NCI-H524 treated with DMSO at 0.1 percent for 48 hours (cell line): ENCODE results near the gene MON2.
"Not testable (repeated sequence)": the region's sequence is repeated elsewhere in the genome, so short reads cannot be mapped to it uniquely, and the experiment has no call there.

Source experiments
- DNase-seq: peaks from one replicate; lab custom pipeline; 2025; lab: John Stamatoyannopoulos, UW

Gene MON2, protein sequence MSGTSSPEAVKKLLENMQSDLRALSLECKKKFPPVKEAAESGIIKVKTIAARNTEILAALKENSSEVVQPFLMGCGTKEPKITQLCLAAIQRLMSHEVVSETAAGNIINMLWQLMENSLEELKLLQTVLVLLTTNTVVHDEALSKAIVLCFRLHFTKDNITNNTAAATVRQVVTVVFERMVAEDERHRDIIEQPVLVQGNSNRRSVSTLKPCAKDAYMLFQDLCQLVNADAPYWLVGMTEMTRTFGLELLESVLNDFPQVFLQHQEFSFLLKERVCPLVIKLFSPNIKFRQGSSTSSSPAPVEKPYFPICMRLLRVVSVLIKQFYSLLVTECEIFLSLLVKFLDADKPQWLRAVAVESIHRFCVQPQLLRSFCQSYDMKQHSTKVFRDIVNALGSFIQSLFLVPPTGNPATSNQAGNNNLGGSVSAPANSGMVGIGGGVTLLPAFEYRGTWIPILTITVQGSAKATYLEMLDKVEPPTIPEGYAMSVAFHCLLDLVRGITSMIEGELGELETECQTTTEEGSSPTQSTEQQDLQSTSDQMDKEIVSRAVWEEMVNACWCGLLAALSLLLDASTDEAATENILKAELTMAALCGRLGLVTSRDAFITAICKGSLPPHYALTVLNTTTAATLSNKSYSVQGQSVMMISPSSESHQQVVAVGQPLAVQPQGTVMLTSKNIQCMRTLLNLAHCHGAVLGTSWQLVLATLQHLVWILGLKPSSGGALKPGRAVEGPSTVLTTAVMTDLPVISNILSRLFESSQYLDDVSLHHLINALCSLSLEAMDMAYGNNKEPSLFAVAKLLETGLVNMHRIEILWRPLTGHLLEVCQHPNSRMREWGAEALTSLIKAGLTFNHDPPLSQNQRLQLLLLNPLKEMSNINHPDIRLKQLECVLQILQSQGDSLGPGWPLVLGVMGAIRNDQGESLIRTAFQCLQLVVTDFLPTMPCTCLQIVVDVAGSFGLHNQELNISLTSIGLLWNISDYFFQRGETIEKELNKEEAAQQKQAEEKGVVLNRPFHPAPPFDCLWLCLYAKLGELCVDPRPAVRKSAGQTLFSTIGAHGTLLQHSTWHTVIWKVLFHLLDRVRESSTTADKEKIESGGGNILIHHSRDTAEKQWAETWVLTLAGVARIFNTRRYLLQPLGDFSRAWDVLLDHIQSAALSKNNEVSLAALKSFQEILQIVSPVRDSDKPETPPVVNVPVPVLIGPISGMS (N-terminal part only)

DNA sequence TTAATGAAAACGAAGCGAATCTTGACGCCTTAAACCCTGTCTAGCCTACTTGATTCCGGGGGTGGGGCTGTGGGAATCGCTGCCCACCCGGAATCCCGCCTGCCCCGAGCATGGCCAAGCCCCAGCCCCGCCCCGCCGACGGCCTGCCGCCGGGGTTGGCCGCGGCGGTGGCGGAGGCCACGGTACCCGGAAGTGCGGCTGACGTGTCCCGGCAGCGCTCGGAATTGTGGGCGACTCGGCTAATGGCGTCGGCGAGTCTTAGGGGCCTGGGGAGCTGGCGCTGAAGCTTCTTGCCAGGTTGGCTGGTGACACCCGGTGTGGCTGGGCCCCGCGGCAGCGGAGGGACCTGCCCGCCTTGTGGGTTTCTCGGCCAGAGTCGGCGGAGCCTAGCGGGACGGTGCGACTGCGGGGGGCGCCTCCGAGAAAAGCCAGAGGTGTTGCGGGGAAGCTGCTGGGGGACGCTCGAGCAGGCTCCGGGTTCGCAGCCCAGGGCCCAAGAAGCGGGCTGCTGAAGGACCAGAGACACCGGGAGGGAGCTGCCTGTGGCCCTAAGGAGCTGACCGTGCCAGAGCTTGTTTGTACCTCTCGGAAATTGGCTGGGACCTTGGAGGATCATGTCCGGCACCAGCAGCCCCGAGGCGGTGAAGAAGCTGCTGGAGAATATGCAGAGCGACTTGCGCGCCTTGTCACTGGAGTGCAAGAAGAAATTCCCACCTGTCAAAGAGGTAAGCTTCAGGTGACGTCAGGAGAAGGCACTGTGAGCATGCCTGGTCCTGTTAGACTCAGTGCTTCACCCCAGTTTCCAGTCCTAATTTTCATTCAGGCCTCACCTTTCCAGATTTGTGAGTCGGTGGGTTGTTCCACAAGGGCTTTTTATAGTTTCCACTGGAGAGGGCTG is at the start of gene MON2:
MON2 (plus strand) TSS at position 233 of the 898 bp plus-strand sequence; CDS start at position 615, 382 bp downstream.
- peak; percentile 27 for DNase-seq

DNA sequence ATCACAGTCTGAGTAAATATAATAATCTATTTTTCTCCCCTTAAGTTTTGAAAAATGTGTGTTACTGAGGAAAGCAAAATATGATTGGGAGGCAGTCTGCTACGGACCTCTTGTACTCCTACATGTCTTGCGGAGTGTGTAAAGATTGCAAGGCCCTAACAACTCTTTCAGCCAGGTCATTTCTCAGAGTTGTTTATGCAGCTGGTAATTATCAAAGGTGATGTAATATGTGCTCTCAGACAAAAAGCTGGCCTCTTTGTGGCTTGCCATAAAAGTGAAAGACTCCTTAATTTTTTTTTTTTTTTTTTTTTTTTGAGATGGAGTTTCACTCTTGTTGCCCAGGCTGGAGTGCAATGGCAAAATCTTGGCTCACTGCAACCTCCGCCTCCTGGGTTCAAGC is 40.5 kb upstream of the MON2 start:
- no peak for DNase-seq

DNA sequence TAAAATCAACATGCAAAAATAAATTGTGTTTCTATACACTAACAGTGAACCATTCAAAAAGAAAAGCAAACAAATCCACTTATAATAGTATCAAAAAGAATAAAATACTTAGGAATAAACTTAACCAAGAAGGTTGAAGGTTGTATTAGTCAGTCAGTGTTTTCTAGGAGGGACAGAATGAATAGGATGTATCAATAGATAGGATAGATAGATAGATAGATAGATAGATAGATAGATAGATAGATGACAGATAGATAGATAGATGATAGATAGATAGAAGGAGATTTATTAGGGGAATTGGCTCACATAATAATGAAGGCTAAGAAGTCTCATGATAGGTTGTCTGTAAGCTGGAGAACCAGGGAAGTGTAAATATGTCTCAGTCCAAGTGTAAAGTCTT is 37.2 kb upstream of the MON2 start:
- no peak for DNase-seq

DNA sequence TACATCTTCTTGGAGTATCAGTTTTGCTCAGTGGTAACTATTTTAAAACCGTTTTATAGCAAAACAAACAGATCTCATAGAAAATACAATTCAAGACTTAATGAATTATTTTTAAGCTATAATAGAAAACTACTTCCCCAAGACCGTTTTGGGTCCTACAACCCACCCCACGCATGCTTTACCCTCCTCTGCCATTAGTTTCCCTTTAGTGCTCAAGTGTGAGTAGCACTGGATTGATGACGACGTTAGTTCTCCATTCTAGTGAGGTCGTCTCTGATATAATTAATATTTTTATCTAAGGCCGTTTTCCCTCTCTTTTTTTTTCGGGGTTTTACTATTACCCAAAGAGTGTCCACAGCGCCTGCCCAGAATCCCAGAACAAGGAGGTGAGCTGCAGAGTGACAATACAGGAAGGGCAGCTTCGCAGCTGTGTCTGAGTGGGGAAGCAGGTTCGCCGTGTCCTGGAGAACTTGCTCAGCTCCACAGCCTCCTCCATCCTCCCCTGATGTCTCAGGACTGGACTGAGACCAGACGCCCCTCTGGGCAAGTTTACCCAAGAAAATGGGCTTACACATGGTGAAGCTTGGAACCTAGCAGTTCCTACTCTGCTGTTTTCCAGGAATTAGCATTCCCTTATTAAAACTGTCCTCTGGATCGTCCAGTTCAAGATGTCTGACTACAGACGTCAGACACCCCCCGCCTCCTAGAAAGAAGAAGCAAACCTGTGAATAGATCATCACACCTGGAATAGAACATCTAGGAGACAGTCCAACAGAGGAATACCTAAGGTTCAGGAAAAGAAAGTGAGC is 31.9 kb upstream of the MON2 start:
- no peak for DNase-seq

DNA sequence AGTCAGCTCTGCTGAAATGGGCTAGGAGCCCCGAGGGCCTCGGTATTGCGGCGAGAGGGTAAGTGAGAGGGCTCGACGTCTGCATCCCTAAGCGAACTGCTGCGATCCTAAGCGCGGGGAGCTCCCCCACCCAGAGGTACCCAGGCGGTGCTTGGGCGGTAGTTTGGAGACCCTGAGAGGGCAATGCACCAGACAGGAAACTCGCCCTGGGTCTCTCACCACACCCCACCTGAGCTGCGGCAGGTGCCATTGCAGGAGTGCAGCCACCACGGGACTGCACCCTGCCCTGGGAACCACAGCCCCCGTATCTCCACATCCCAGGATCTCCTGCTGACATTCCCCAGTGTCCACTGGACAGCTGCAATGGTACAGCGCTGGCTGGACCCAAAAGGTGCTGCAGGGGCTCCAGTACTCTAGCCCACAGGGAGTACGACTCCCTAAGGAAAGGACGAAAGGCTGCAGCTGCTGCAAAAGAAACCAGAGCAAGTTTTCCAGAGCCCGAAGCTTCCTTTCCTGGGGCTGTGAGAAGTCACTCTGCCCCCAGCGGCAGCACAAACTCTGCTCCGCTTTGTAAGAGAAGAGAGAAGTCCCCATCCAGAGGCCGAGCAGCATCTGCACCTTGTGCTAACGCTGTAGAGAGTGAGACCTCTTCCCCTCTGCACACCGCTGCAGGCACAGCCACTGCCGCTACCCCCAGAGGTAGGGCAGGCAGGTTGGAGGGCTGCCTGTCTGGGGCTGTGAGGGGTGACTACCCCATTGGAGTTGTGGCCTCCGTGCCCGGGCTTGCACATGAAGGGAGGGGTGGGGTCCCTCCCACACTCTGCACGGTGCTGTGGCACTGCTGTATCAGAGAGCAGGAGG is 31.1 kb upstream of the MON2 start:
- DNase-seq, result peak; percentile 5

DNA sequence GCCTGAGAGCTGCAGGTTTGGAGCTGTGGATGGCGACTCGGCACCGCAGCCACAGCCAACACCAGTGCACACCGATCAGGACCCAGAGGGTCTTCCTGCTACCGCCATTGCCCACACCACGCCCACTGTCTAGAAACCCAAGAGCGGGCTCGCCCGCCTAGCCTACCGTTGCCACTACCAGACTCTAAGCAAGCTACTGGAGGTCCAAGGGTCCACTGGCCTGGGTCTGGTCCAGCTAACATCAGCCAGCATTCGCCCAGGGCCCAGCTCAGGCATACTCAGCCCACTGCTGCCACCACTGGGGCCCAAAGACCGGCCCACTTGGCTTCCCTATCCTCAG is 30.5 kb upstream of the MON2 start:
- no peak for DNase-seq

DNA sequence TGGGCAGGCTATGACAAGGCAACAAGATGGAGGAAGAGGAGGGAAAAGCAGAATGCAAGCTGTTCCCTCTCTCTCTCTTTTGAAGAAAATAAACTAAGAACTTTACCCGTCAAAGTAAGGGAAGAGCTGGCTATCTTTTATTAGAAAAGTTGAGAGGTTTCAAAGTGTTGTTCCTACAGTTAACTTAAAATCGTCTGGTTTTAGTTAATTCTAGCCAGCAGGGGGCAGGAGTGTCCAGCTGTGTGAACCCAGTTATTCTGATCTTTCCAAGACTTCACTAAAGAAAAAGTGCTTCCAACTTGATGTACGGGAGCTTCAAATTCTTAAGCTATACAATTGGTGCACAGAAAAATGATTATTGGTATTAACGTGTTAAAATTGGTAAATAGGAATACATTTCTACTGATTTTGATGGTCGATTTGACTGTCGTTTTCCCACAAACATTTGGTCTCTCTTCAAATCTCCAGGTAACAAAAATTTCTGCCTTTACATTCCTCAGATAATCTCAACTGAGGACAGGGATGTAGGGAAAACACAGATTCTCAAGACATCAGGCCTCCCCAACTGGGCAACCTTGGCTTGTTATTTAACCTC is 28.4 kb upstream of the MON2 start:
- DNase-seq, result no peak

DNA sequence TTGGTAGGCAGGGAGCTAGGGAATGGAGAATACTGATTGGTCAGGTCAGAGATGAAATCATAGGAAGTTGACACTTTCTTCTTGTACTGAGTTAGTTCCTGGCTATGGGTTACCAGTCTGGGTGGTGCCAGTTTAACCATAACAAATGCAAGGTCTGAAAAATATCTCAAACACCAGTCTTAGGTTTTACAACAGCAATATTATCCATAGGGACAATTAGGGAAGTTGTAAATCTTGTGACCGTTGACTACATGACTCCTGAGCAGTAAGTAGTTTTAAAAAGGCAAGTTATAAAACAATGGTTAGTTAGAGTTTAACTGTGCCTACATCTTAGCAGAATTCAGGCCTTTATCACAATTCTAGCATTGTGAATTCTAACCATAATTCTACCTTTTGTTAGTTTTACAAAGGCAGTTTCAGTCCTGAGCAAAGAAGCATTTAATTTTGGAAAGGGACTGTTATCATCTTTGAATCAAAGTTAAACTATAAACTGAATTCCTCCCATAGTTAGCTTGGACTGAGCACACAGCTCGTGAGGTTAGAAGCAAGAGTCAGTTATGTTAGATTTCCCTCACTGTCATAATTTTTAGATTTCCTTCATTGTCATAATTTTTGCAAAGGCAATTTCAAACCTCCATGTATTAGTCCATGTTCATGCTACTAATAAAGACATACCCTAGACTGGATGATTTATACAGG is 19.7 kb upstream of the MON2 start:
- DNase-seq, result no peak

DNA sequence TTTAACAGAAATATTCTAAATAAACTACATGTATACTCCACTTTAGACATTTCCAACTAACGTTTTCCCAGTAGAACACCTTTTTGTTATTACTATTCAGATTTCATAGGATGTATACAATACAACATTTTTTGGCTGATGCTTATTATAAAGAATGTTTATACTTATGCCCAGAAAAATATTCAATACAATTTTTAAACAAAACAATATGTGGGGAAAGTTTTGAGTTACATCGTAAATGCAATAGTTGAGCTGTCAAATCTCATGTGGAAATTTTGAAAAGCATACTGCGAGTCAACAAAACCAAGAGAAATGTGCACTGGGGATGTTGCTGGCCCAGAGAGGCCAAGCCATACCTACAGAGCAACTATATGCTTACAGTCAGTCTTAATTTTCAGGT is 18.2 kb upstream of the MON2 start:
- DNase-seq, result no peak

DNA sequence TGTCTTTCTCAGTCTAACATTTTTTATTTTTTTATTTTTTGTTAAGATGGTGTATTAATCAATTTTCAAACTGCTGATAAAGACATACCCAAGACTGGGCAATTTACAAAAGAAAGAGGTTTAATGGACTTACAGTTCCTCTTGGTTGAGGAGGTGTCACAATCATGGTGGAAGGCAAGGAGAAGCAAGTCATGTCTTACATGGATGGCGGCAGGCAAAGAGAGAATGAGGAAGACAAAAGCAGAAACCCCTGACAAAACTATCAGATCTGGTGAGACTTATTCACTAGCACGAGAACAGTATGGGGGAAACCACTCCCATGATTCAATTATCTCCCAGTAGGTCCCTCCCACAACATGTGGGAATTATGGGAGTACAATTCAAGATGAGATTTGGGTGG is 11.2 kb upstream of the MON2 start:
- DNase-seq, result not testable (repeated sequence)

DNA sequence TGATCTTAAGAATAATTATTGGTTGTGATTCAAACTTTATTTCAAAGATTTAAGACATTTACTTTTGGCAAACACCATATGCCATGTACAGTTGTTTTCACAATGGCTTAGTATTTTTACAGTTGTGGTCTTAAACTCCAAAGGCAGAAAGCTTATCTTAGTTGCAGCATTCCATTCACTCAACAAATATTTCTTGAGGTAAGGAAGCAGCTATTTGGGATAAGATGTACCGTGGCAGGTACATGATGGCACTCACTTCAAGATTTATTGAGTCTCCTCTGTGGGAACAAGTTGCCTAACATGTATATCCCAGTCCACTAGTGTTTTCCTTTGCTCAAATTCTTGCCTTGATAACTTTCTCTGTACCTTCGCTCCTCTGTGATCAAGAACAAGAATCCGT is 8.0 kb upstream of the MON2 start:
- DNase-seq, result no peak

DNA sequence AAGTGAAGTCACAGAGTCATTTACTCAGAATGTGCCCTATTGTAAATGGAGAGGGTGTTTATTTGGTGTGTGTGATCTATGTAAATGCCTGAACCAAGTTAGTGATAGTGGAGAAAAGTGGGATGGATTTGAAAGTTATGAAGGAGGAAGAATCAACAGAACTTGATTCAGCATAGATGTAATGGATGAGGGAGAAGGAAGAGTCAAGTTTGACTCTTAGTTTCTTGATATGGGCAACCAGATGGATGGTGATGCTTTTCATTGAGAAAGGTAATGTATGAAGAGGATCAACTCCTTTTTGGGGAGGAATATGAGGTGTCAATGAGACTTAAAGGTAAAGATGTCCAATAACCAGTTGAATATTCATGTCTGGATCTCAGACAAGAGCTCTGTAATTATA is 6.7 kb upstream of the MON2 start:
- DNase-seq, result no peak

DNA sequence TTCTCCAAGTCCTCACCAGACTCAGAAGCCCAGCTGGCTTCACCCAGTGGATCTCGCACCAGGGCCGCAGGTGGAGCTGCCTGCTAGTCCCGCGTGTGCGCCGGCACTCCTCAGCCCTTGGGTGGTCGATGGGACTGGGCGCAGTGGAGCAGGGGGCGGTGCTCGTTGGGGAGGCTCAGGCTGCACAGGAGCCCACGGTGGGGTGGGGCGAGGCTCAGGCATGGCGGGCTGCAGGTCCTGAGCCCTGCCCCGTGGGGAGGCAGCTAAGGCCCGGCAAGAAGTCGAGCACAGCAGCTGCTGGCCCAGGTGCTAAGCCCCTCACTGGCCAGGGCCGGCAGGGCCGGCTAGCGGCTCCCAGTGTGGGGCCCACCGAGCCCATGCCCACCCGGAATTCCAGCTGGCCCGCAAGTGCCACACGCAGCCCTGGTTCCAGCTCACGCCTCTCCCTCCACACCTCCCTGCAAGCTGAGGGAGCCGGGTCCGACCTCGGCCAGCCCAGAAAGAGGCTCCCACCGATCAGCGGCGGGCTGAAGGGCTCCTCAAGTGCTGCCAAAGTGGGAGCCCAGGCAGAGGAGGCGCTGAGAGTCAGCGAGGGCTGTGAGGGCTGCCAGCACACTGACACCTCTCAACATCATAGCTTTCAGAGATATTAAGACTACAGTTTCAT is 5.3 kb upstream of the MON2 start:
- not testable (repeated sequence) for DNase-seq

DNA sequence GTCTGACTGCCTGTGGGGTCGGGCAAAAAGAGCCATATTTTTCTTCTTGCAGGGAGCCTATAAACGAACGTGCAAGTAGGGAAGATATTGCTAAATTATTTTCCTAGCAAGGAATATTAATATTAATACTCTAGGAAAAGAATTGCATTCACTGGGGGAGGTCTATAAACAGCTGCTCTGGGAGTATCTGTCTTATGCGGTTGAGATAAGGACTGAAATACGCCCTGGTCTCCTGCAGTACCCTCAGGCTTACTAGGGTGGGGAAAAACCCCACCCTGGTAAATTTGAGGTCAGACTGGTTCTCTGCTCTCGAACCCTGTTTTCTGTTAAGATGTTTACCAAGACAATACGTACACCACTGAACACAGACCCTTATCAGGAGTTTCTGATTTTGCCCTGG is 3.4 kb upstream of the MON2 start:
- not testable (repeated sequence) for DNase-seq

DNA sequence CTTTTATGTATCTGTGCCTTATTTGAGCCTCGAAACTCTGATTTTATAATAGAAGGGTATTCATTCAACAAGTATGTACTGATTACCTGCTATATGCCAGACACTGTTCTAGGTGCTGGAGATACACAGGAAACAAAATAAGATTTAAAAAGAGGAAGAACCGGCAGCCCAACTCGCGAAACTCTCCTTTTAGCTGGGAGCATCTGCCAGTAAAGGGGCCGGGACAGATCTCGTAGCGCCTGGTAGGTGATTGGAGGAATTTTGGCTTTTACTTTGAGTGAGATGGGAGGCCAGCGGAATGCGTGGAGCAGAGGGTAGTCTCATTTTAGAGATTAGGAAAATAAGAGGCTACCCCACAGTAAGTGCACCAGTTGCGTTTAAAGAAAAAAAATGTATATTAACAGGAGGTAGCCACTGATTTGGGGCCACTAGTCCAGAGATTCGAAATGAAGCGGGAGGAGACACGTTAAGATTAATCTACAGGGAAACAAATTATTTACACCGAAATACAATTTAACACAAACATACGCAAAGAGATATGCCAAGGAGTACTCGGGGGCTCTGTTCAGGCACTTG is 520 bp upstream of the MON2 start:
- DNase-seq, result no peak

DNA sequence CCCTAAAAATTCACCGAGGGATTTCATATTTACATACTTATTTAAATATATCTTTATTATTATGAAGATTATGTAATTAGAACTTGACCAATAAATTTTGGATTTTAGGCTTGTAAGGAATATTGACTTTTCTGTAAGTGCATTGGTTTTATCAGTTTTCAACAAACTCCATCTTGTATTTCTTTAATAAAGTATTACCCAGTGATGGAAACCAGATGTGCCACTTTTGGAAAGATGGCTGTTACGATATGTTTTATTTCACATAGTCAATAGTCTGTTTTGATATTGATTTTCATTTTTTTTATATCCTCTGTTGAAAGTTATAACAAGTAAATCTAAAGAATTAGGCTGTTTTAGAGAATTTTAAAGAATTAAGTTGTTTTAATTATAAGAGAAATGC is 1.8 kb downstream of the MON2 start:
- DNase-seq, result no peak

DNA sequence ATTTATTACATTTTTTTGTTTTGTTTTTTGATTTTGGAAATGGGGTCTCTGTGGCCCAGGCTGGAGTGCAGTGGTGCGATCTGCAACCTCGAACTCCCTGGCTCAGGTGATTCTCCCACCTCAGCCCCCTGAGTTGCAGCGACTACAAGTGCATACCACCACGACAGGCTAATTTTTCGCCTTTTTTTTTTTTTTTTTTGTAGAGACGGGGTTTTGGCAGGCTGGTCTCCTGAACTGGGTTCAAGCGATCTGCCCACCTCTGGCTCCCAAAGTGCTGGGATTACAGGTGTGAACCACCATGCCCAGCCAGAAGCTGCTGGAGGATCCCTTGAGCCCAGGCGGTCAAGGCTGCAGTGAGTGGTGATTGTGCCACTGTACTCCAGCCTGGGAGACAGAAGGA is 2.3 kb downstream of the MON2 start:
- DNase-seq, result no peak

DNA sequence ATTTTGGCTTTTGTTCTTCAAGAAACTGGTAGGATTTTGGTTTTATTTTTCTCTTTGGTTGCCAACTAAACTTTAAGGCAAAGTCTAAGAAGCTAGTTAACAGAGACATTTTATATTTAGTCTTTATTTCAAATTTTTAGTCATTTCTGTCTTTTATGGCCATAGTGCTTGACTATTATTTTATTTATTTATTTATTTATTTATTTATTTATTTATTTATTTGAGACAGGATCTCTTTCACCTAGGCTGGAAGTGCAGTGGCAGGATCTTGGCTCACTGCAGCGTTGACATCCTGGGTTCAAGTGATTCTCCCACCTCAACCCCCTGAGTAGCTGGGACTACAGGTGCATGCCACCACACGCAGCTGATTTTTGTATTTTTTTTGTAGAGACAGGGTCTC is 3.1 kb downstream of the MON2 start:
- DNase-seq, result no peak
